HUES48 (cell line): Measurements from ENCODE around the gene NTSR2.

Experiments used
- H3K27ac ChIP-seq: one replicate; pipeline ENCODE4 v1.7.0; 2013; ENCODE audit warnings: low read depth, low read length, inconsistent platforms
- H3K27me3 ChIP-seq: 2 replicates; pipeline ENCODE4 v1.6.1; 2013; ENCODE audit warnings: mild to moderate bottlenecking, low read length; ENCODE audit not compliant: control insufficient read depth, insufficient read depth
- H3K36me3 ChIP-seq: 2 replicates; pipeline ENCODE4 v1.6.1; 2013; ENCODE audit warnings: low read length; ENCODE audit not compliant: control insufficient read depth, insufficient read depth
- H3K4me1 ChIP-seq: 2 replicates; pipeline ENCODE4 v1.6.1; 2013; ENCODE audit warnings: mild to moderate bottlenecking, low read length; ENCODE audit not compliant: control insufficient read depth, insufficient read depth
- H3K4me3 ChIP-seq: 2 replicates; pipeline ENCODE4 v1.5.1; 2013; ENCODE audit warnings: mild to moderate bottlenecking, low read depth, low read length
- H3K9ac ChIP-seq: 2 replicates; pipeline ENCODE4 v1.6.1; 2013; ENCODE audit warnings: mild to moderate bottlenecking, low read depth, low read length, moderate library complexity
- H3K9me3 ChIP-seq: 2 replicates; pipeline ENCODE4 v1.6.1; 2013; ENCODE audit warnings: low read length; ENCODE audit not compliant: control insufficient read depth, insufficient read depth

The NTSR2 gene

GRCh38 chr2:11684894-11685460 lies 15.0 kb upstream of the NTSR2 start:
- Histone ChIP-seq H3K9ac (no peak overlapping the region), H3K27me3 (no peaks in the 10 kb centered on the region; the same call in 1 of the 2 replicates), H3K9me3 (no peaks in the 10 kb centered on the region), H3K27ac (no peak overlapping the region), H3K4me3 (no peak overlapping the region), H3K4me1 (peaks cover 15% of the 10 kb centered on the region), H3K36me3 (no peaks in the 10 kb centered on the region)

- Histone ChIP-seq H3K9ac (no peak overlapping the region), H3K27ac (no peak overlapping the region), H3K27me3 (no peaks in the 10 kb centered on the region; the same call in 1 of the 2 replicates), H3K4me1 (peaks cover 15% of the 10 kb centered on the region), H3K36me3 (no peaks in the 10 kb centered on the region), H3K4me3 (no peak overlapping the region), H3K9me3 (no peaks in the 10 kb centered on the region)
Observed at GRCh38 chr2:11683966-11684365, 14.0 kb upstream of the NTSR2 start.

- H3K36me3 ChIP-seq: no peaks in the 10 kb centered on the region
- no peaks in the 10 kb centered on the region for H3K9me3 ChIP-seq
- H3K4me1 ChIP-seq: peaks cover 11% of the 10 kb centered on the region
- H3K9ac ChIP-seq: no peak overlapping the region
- H3K4me3 ChIP-seq: no peak overlapping the region
- H3K27me3 ChIP-seq: no peaks in the 10 kb centered on the region; the same call in 1 of the 2 replicates
- H3K27ac ChIP-seq: no peak overlapping the region
Observed at GRCh38 chr2:11683476-11683875, 13.5 kb upstream of the NTSR2 start.

- no peak overlapping the region for H3K4me3 ChIP-seq
- H3K9me3 ChIP-seq: no peaks in the 10 kb centered on the region
- no peak overlapping the region for H3K27ac ChIP-seq
- no peak overlapping the region for H3K9ac ChIP-seq
- H3K36me3 ChIP-seq: no peaks in the 10 kb centered on the region
- peaks cover 15% of the 10 kb centered on the region for H3K4me1 ChIP-seq
- H3K27me3 ChIP-seq: no peaks in the 10 kb centered on the region
Observed at GRCh38 chr2:11682590-11682915, 12.6 kb upstream of the NTSR2 start.

GRCh38 chr2:11681722-11682589 lies 12.0 kb upstream of the NTSR2 start:
- H3K27ac ChIP-seq: no peak overlapping the region
- no peaks in the 10 kb centered on the region for H3K27me3 ChIP-seq
- H3K9ac ChIP-seq: no peak overlapping the region
- H3K36me3 ChIP-seq: no peaks in the 10 kb centered on the region
- peaks cover 20% of the 10 kb centered on the region for H3K4me1 ChIP-seq
- no peak overlapping the region for H3K4me3 ChIP-seq
- no peaks in the 10 kb centered on the region for H3K9me3 ChIP-seq

- no peaks in the 10 kb centered on the region for H3K27me3 ChIP-seq
- no peaks in the 10 kb centered on the region for H3K36me3 ChIP-seq
- H3K9me3 ChIP-seq: no peaks in the 10 kb centered on the region
- no peak overlapping the region for H3K4me3 ChIP-seq
- H3K4me1 ChIP-seq: peaks cover 22% of the 10 kb centered on the region
- H3K27ac ChIP-seq: no peak overlapping the region
- H3K9ac ChIP-seq: no peak overlapping the region
Observed at GRCh38 chr2:11680901-11681721, 11.1 kb upstream of the NTSR2 start.

GRCh38 chr2:11680182-11680900 lies 10.3 kb upstream of the NTSR2 start:
- H3K9ac ChIP-seq: no peak overlapping the region
- no peak overlapping the region for H3K27ac ChIP-seq
- H3K4me3 ChIP-seq: no peak overlapping the region
- no peaks in the 10 kb centered on the region for H3K36me3 ChIP-seq
- no peaks in the 10 kb centered on the region for H3K9me3 ChIP-seq
- peaks cover 22% of the 10 kb centered on the region for H3K4me1 ChIP-seq
- H3K27me3 ChIP-seq: no peaks in the 10 kb centered on the region

GRCh38 chr2:11679486-11680181 lies 9.6 kb upstream of the NTSR2 start:
- Histone ChIP-seq H3K27me3 (no peaks in the 10 kb centered on the region), H3K4me1 (peaks cover 22% of the 10 kb centered on the region), H3K9ac (no peak overlapping the region), H3K4me3 (no peak overlapping the region), H3K27ac (no peak overlapping the region), H3K9me3 (no peaks in the 10 kb centered on the region), H3K36me3 (no peaks in the 10 kb centered on the region)

GRCh38 chr2:11679016-11679415 lies 9.0 kb upstream of the NTSR2 start:
- H3K27ac ChIP-seq: no peak overlapping the region
- no peak overlapping the region for H3K4me3 ChIP-seq
- no peaks in the 10 kb centered on the region for H3K9me3 ChIP-seq
- 0 out of 2 replicates have a peak, but pooled peaks cover 3% of the 10 kb centered on the region for H3K27me3 ChIP-seq
- H3K4me1 ChIP-seq: peaks cover 22% of the 10 kb centered on the region
- no peak overlapping the region for H3K9ac ChIP-seq
- H3K36me3 ChIP-seq: no peaks in the 10 kb centered on the region

- Histone ChIP-seq H3K9ac (no peak overlapping the region), H3K27ac (no peak overlapping the region), H3K4me1 (peaks cover 17% of the 10 kb centered on the region), H3K4me3 (no peak overlapping the region), H3K9me3 (no peaks in the 10 kb centered on the region), H3K27me3 (0 out of 2 replicates have a peak, but pooled peaks cover 3% of the 10 kb centered on the region), H3K36me3 (no peaks in the 10 kb centered on the region)
Observed at GRCh38 chr2:11678306-11678960, 8.4 kb upstream of the NTSR2 start.
